ENCODE data around the gene HAS3.

GRCh38 chr16:69131839-69132423, 26.5 kb downstream of the HAS3 start:
- TF ChIP-seq REST (IDR thresholded peaks at IDR 0.05; ENCODE audit: low read depth) (no peak), RAD21 (IDR thresholded peaks at IDR 0.05; ENCODE audit: low read depth) (no peak), NFIC (IDR thresholded peaks at IDR 0.05) (no peak; the same call in 1 of the 2 replicates), CREB1 (IDR thresholded peaks at IDR 0.05; ENCODE audit: low read depth) (no peak), EP300 (IDR thresholded peaks at IDR 0.05; ENCODE audit: borderline replicate concordance) (no peak)
- TF ChIP-seq, protein P1, sequence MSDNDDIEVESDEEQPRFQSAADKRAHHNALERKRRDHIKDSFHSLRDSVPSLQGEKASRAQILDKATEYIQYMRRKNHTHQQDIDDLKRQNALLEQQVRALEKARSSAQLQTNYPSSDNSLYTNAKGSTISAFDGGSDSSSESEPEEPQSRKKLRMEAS (IDR thresholded peaks at IDR 0.05) = no peak
- TF ChIP-seq, protein P2, sequence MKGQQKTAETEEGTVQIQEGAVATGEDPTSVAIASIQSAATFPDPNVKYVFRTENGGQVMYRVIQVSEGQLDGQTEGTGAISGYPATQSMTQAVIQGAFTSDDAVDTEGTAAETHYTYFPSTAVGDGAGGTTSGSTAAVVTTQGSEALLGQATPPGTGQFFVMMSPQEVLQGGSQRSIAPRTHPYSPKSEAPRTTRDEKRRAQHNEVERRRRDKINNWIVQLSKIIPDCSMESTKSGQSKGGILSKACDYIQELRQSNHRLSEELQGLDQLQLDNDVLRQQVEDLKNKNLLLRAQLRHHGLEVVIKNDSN (IDR thresholded peaks at IDR 0.05) = no peak
